Mesenchymal stem cell (in vitro differentiated cells and primary cell): ENCODE results near the gene CHST14.

Experiments
- DNase-seq: peaks from one replicate; pipeline ENCODE4 v3.0.0-alpha.2; 2013
- H2AFZ ChIP-seq: one replicate; pipeline ENCODE4 v1.6.1; 2013; ENCODE audit warnings: low read depth, mild to moderate bottlenecking, control low read depth, inconsistent platforms, low read length, moderate library complexity
- H2AK5ac ChIP-seq: 2 replicates; pipeline ENCODE4 v1.6.1; 2013; ENCODE audit warnings: low read length, moderate library complexity, mild to moderate bottlenecking, inconsistent platforms; ENCODE audit not compliant: severe bottlenecking
- H2BK120ac ChIP-seq: one replicate; pipeline ENCODE4 v1.6.1; 2013; ENCODE audit warnings: low read depth, mild to moderate bottlenecking, inconsistent platforms, low read length, moderate library complexity
- H2BK12ac ChIP-seq, 2 experiments: one replicate each; pipeline ENCODE4 v1.6.1; 2013; ENCODE audit warnings: inconsistent platforms in 2 of 2, low read length in 2 of 2, mild to moderate bottlenecking in 2 of 2, moderate library complexity in 2 of 2, control low read depth in 1 of 2
- H2BK15ac ChIP-seq: one replicate; pipeline ENCODE4 v1.6.1; 2013; ENCODE audit warnings: mild to moderate bottlenecking, low read depth, inconsistent platforms; ENCODE audit not compliant: poor library complexity, severe bottlenecking
- H2BK5ac ChIP-seq: 2 replicates; pipeline ENCODE4 v1.6.1; 2013; ENCODE audit warnings: low read depth, mild to moderate bottlenecking, low read length, control low read depth, inconsistent platforms; ENCODE audit not compliant: poor library complexity, severe bottlenecking
- H3K14ac ChIP-seq, 2 experiments: one replicate each; pipeline ENCODE4 v1.6.1; 2013; ENCODE audit warnings: inconsistent platforms in 2 of 2, low read length in 2 of 2, control low read depth in 1 of 2, mild to moderate bottlenecking in 1 of 2, moderate library complexity in 1 of 2
- H3K18ac ChIP-seq, 2 experiments: one replicate each; pipeline ENCODE4 v1.6.1; 2013; ENCODE audit warnings: inconsistent platforms in 2 of 2, low read length in 2 of 2, control low read depth in 1 of 2, low read depth in 1 of 2, mild to moderate bottlenecking in 1 of 2
- H3K23ac ChIP-seq, 2 experiments: one replicate each; pipeline ENCODE4 v1.6.1; 2013; ENCODE audit warnings: inconsistent platforms in 2 of 2, low read length in 2 of 2, mild to moderate bottlenecking in 2 of 2, moderate library complexity in 2 of 2, control low read depth in 1 of 2
- H3K27ac ChIP-seq: 2 replicates; pipeline ENCODE4 v1.5.1; 2013; ENCODE audit warnings: mild to moderate bottlenecking, moderate library complexity, low read length, control low read depth, inconsistent platforms; ENCODE audit not compliant: poor library complexity, severe bottlenecking
- H3K27me3 ChIP-seq, 2 experiments: 2 replicates each; pipeline versions ENCODE4 v1.6.1 to v1.7.0; 2013; ENCODE audit warnings: low read length in 2 of 2, mild to moderate bottlenecking in 2 of 2, moderate library complexity in 2 of 2, control low read depth in 1 of 2, inconsistent platforms in 1 of 2; ENCODE audit not compliant: control insufficient read depth in 1 of 2, insufficient read depth in 1 of 2
- H3K36me3 ChIP-seq, 2 experiments: 2 replicates each; pipeline versions ENCODE4 v1.6.1 to v1.7.0; 2013; ENCODE audit warnings: low read length in 2 of 2, control low read depth in 1 of 2, inconsistent platforms in 1 of 2, low read depth in 1 of 2, mild to moderate bottlenecking in 1 of 2; ENCODE audit not compliant: insufficient read depth in 2 of 2, control insufficient read depth in 1 of 2
- H3K4ac ChIP-seq, 2 experiments: one replicate each; pipeline ENCODE4 v1.6.1; 2013; ENCODE audit warnings: inconsistent platforms in 2 of 2, low read length in 2 of 2, mild to moderate bottlenecking in 2 of 2, moderate library complexity in 2 of 2, control low read depth in 1 of 2, low read depth in 1 of 2
- H3K4me1 ChIP-seq: 2 replicates; pipeline ENCODE4 v1.6.1; 2013; ENCODE audit warnings: low read depth, low read length, control low read depth; ENCODE audit not compliant: control insufficient read depth, insufficient read depth
- H3K4me2 ChIP-seq: 2 replicates; pipeline ENCODE4 v1.6.1; 2013; ENCODE audit warnings: low read length, mild to moderate bottlenecking, inconsistent platforms; ENCODE audit not compliant: poor library complexity, severe bottlenecking
- H3K4me3 ChIP-seq, 2 experiments: 2 replicates each; pipeline versions ENCODE4 v1.5.1 to v1.7.0; 2013; ENCODE audit warnings: low read length in 2 of 2, mild to moderate bottlenecking in 2 of 2, control low read depth in 1 of 2, low read depth in 1 of 2; ENCODE audit not compliant: insufficient read depth in 1 of 2
- H3K79me1 ChIP-seq: replicated peaks from 2 replicates; pipeline ENCODE4 v1.6.1; 2013; ENCODE audit warnings: mild to moderate bottlenecking, control low read depth, low read length, inconsistent platforms; ENCODE audit not compliant: poor library complexity, severe bottlenecking
- H3K9ac ChIP-seq: 2 replicates; pipeline ENCODE4 v1.7.0; 2013; ENCODE audit warnings: mild to moderate bottlenecking, low read length, moderate library complexity
- H3K9me3 ChIP-seq: 2 replicates; pipeline ENCODE4 v1.7.0; 2013; ENCODE audit warnings: mild to moderate bottlenecking, low read length; ENCODE audit not compliant: control insufficient read depth
- H4K8ac ChIP-seq: one replicate; pipeline ENCODE4 v1.6.1; 2013; ENCODE audit warnings: inconsistent platforms, mild to moderate bottlenecking, low read length, moderate library complexity
- H4K91ac ChIP-seq: one replicate; pipeline ENCODE4 v1.6.1; 2013; ENCODE audit warnings: mild to moderate bottlenecking, low read length, inconsistent platforms
- WGBS: methylation state at CpG from one replicate; pipeline ENCODE4 v1.1.7; 2013; ENCODE audit warnings: mixed read lengths; 5-methylcytosine and 5-hydroxymethylcytosine counted together

Gene CHST14

DNA sequence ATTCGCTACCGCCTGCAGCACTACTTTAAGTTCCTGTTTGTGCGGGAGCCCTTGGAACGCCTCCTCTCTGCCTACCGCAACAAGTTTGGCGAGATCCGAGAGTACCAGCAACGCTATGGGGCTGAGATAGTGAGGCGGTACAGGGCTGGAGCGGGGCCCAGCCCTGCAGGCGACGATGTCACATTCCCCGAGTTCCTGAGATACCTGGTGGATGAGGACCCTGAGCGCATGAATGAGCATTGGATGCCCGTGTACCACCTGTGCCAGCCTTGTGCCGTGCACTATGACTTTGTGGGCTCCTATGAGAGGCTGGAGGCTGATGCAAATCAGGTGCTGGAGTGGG is 995 bp downstream of the CHST14 start:
- WGBS: 14% methylated on average over 16 of the region's 16 CpGs
- no peak overlapping the region for H2BK15ac ChIP-seq
- H2AFZ ChIP-seq: peak overlapping the region; percentile 55
- peak overlapping the region; percentile 72 to 95 for H3K18ac ChIP-seq
- H2BK120ac ChIP-seq: no peak overlapping the region
- H4K8ac ChIP-seq: peak overlapping the region; percentile 78
- H2BK12ac ChIP-seq: peak overlapping the region in 1 of 2 experiments; percentile 34
- peak overlapping the region; percentile 7 to 52 for H3K4ac ChIP-seq
- peak overlapping the region in 1 of 2 experiments; percentile 93 for H3K14ac ChIP-seq
- peak overlapping the region; percentile 90 for H3K9ac ChIP-seq
- DNase-seq: no peak
- peaks cover 10 to 17% of the 10 kb centered on the region in 2 experiments for H3K36me3 ChIP-seq
- H3K4me3 ChIP-seq: peak overlapping the region; percentile 62 to 97
- peaks cover 18% of the 10 kb centered on the region for H3K79me1 ChIP-seq
- H3K23ac ChIP-seq: no peak overlapping the region
- peaks cover 18% of the 10 kb centered on the region for H3K4me1 ChIP-seq
- peaks cover 0 to under 1% of the 10 kb centered on the region in 2 experiments for H3K27me3 ChIP-seq
- peak overlapping the region; percentile 49 for H3K4me2 ChIP-seq
- no peak overlapping the region for H2BK5ac ChIP-seq
- H3K27ac ChIP-seq: no peak overlapping the region
- no peaks in the 10 kb centered on the region for H3K9me3 ChIP-seq
- H2AK5ac ChIP-seq: no peak overlapping the region
- H4K91ac ChIP-seq: peak overlapping the region; percentile 1

DNA sequence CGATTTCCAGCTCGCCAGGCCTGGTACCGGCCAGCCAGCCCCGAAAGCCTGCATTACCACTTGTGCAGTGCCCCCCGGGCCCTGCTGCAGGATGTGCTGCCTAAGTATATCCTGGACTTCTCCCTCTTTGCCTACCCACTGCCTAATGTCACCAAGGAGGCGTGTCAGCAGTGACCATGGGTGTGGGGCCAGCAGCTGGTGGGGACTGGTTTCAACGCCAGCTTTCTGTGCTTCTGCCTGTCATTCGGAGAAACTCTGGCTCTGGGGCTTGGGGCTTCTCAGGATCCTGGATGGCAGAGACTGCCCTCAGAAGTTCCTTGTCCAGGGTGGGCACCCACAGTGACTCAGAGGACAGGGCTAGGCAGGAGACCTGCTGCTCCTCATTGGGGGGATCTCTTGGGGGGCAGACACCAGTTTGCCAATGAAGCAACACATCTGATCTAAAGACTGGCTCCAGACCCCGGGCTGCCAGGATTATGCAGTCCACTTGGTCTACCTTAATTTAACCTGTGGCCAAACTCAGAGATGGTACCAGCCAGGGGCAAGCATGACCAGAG is 1.5 kb downstream of the CHST14 start:
- peak overlapping the region; percentile 90 for H3K9ac ChIP-seq
- H2BK12ac ChIP-seq: peak overlapping the region in 1 of 2 experiments; percentile 34
- peak overlapping the region in 1 of 2 experiments; percentile 53 for H3K14ac ChIP-seq
- peaks cover 18% of the 10 kb centered on the region for H3K4me1 ChIP-seq
- H3K36me3 ChIP-seq: peaks cover 5 to 12% of the 10 kb centered on the region in 2 experiments
- H3K4me3 ChIP-seq: peak overlapping the region; percentile 62 to 97
- H3K23ac ChIP-seq: no peak overlapping the region
- peaks cover 16% of the 10 kb centered on the region for H3K79me1 ChIP-seq
- peak overlapping the region; percentile 1 for H4K91ac ChIP-seq
- no peak overlapping the region for H2AK5ac ChIP-seq
- no peaks in the 10 kb centered on the region for H3K9me3 ChIP-seq
- H3K4me2 ChIP-seq: peak overlapping the region; percentile 49
- no peak overlapping the region for H2BK5ac ChIP-seq
- peak overlapping the region; percentile 36 for H4K8ac ChIP-seq
- no peak for DNase-seq
- H3K27me3 ChIP-seq: peaks cover 0 to 2% of the 10 kb centered on the region in 2 experiments
- WGBS: 88% methylated on average over 9 of the region's 9 CpGs
- no peak overlapping the region for H2BK15ac ChIP-seq
- no peak overlapping the region for H3K27ac ChIP-seq
- no peak overlapping the region for H2BK120ac ChIP-seq
- no peak overlapping the region for H3K4ac ChIP-seq
- no peak overlapping the region for H2AFZ ChIP-seq
- H3K18ac ChIP-seq: no peak overlapping the region

DNA sequence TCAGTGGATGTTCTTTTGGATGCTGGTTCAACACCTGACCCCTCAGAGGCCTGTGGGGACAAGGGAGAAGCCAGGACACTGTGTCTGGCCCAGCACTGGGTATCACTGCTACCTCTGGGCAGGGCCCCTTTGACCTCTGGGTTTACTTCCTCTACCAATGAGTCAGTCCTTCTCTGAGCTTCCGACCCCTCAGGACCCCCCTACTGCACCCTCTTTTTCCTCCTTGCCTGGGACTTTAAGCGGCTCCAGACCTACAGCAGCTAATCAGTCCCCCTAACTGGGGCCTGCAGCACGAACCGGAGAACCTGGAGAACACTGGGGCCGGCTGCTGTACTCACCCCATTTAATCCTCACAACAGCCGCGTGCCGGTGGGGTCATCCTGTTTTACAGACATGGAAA is 3.8 kb downstream of the CHST14 start:
- 90% methylated on average over 8 of the region's 8 CpGs for WGBS
- Histone ChIP-seq H3K14ac (no peak overlapping the region), H3K18ac (no peak overlapping the region), H3K4ac (no peak overlapping the region), H4K91ac (no peak overlapping the region), H2AFZ (no peak overlapping the region), H3K9me3 (peaks cover 6% of the 10 kb centered on the region), H3K4me1 (peaks cover 20% of the 10 kb centered on the region), H2AK5ac (no peak overlapping the region), H2BK12ac (no peak overlapping the region), H3K79me1 (peaks cover 16% of the 10 kb centered on the region), H3K4me2 (no peak overlapping the region), H3K4me3 (no peak overlapping the region), H2BK15ac (no peak overlapping the region), H3K36me3 (no peaks in the 10 kb centered on the region), H4K8ac (no peak overlapping the region), H2BK120ac (no peak overlapping the region), H3K27ac (no peak overlapping the region), H3K9ac (no peak overlapping the region), H2BK5ac (no peak overlapping the region), H3K27me3 (peaks cover 15 to 17% of the 10 kb centered on the region in 2 experiments), H3K23ac (no peak overlapping the region)
- no peak for DNase-seq

DNA sequence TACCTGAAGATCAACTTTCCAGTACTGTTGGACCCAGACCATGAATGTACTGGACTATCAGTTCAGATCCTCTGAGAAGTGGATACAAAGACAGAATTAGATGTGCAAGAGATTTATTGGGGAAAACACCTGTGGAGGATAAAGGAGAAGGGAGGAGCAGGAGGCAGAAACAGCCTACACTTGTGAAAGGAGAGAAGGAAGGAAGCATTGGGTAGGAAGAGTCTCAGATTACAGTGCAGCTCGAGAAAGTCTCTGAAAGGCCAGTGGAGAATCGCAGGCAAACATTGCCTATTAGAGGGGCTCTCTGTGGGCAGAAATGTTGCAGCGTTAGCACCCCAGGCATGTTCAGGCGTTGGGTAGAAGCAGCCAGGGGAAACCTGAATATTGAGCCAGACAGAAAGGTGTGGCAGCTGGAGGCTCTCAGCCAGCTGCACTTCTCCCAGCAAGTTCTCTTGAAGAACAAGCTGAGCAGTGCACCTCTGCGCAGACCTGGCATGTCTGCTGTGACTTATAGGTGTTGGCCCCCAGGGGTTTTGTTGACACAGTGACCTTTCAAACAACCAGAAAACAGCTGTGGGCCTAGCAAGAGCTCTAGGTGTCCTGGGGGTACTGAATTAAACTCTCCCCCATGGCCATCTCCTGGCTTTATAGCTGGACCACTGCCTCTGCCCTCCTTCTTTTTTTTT is 7.0 kb downstream of the CHST14 start:
- Histone ChIP-seq H2BK12ac (no peak overlapping the region), H2AK5ac (no peak overlapping the region), H2AFZ (peak overlapping the region; percentile 64), H3K79me1 (peaks cover 2% of the 10 kb centered on the region), H3K4me3 (no peak overlapping the region), H3K18ac (no peak overlapping the region), H2BK15ac (no peak overlapping the region), H2BK5ac (no peak overlapping the region), H4K91ac (no peak overlapping the region), H3K4me1 (peaks cover 2% of the 10 kb centered on the region), H3K4me2 (no peak overlapping the region), H3K9me3 (peaks cover 6% of the 10 kb centered on the region), H3K27ac (no peak overlapping the region), H3K4ac (no peak overlapping the region), H3K36me3 (no peaks in the 10 kb centered on the region), H2BK120ac (no peak overlapping the region), H3K23ac (no peak overlapping the region), H3K27me3 (peaks cover 23 to 27% of the 10 kb centered on the region in 2 experiments), H3K14ac (peak overlapping the region in 1 of 2 experiments; percentile 12), H4K8ac (no peak overlapping the region), H3K9ac (no peak overlapping the region)
- WGBS: 44% methylated on average over 5 of the region's 5 CpGs
- DNase-seq: no peak
